ENCODE results near the gene UNKL. TPM values are rescaled to one million over a fixed set of nuclear protein-coding genes. Genes with fewer than 3 reads are reported as not detected.

UNKL gene
- total RNA-seq, 1 experiment from 2014 or later, result 18.8 TPM

DNA sequence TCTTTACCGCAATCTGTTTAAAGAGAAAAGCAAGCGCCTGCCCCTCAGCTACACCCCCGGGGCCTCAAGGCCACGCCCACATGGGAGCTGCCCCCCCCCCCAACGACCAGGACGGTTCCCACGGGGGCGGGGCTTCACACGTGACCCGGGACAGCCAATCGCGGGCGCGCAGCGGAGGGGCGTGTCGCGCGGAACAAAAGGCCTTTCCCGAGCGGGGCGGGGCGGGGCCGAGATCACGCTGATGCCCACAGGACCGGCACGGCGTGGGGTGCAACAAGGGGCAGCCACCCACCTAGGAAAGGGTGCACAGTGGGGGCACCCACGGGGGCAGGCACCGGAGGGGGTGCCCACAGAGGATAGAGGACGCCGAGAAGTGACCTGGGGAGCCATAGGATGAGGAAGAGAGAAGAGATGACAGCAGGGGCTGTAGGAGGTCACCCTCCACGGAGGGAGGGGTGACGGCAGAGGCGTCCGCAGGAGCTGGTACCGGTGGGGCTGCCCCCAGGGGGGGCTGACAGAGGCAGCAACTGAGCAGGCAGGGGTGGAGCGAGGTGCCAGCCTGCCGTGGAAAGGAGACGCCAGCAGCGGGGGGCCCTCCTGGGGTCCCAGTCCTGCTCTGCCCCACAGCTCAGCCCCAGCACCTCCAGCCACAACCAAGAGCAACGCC is 6.2 kb downstream of the UNKL start:
- peak; percentile 92 for ATAC-seq
- TF ChIP-seq EZH2 (IDR thresholded peaks at IDR 0.05; ENCODE audit: low read length, unreplicated experiment) (no peak), EZH2phosphoT487 (IDR thresholded peaks at IDR 0.05; ENCODE audit: borderline replicate concordance, low read length) (no peak)
- TF ChIP-seq, protein P1, sequence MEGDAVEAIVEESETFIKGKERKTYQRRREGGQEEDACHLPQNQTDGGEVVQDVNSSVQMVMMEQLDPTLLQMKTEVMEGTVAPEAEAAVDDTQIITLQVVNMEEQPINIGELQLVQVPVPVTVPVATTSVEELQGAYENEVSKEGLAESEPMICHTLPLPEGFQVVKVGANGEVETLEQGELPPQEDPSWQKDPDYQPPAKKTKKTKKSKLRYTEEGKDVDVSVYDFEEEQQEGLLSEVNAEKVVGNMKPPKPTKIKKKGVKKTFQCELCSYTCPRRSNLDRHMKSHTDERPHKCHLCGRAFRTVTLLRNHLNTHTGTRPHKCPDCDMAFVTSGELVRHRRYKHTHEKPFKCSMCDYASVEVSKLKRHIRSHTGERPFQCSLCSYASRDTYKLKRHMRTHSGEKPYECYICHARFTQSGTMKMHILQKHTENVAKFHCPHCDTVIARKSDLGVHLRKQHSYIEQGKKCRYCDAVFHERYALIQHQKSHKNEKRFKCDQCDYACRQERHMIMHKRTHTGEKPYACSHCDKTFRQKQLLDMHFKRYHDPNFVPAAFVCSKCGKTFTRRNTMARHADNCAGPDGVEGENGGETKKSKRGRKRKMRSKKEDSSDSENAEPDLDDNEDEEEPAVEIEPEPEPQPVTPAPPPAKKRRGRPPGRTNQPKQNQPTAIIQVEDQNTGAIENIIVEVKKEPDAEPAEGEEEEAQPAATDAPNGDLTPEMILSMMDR (conservative IDR thresholded peaks at IDR 0.05; ENCODE audit: low read depth, low read length), result no peak
- peak overlapping the region; percentile 92 for H2AFZ ChIP-seq (ENCODE audit: low read length)
- no peaks in the 10 kb centered on the region for H3K4me1 ChIP-seq (ENCODE audit: insufficient read depth, low read length)
- no peaks in the 10 kb centered on the region for H3K9me2 ChIP-seq (replicated peaks; ENCODE audit: low read length)
- no peak overlapping the region for H3K27ac ChIP-seq (ENCODE audit: low read length)
- H3K79me2 ChIP-seq (ENCODE audit: low read length), result 0 out of 2 replicates have a peak, but pooled peaks cover 3% of the 10 kb centered on the region
- no peaks in the 10 kb centered on the region for H3K36me3 ChIP-seq (ENCODE audit: low read depth, low read length)
- peak overlapping the region; percentile 93 for H3K4me2 ChIP-seq (ENCODE audit: low read length)
- BruUV-seq (replicated peaks), result no TSS peak
- peak overlapping the region; percentile 78 for H3K4me3 ChIP-seq (ENCODE audit: low read length)
- no peaks in the 10 kb centered on the region for H3F3A ChIP-seq (ENCODE audit: low read length, unreplicated experiment)
- no peaks in the 10 kb centered on the region for H3K9me3 ChIP-seq (ENCODE audit: low read length)
- ChIA-PET CTCF (no interaction called here), POLR2A (ENCODE audit: unreplicated experiment) (interaction anchor here (0.5 to 0.8 kb wide), 2 partner anchors 29 to 57 kb away, joined by 3 read pairs; no protein-coding TSS in a partner anchor)
- peak; percentile 78 for DNase-seq
- no peaks in the 10 kb centered on the region for H3K27me3 ChIP-seq (ENCODE audit: low read length)
- intact Hi-C loops (cut with micrococcal nuclease), result no loop called here
- H3K9ac ChIP-seq (ENCODE audit: low read length), result peak overlapping the region; percentile 49
- H4K20me1 ChIP-seq (ENCODE audit: low read length), result no peaks in the 10 kb centered on the region

DNA sequence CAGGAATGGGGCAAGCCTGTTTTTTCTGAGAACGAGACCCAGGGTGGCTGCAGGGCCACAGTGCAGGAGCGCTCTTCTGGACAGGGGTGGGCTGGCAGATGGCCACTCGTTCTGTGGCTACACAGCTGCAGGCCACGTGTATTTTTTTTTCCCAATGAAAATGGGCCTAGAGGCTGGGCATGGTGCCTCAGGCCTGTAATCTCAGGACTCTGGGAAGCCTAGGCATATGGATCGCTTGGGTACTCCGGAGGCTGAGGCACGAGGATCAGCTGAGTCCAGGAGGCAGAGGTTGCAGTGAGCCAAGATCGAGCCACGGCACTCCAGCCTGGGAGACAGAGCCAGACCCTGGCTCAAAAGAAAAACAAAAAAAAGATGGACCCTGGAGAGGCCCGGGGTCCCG is 6.8 kb downstream of the UNKL start:
- no peaks in the 10 kb centered on the region for H3K9me2 ChIP-seq (replicated peaks; ENCODE audit: low read length)
- H3K27ac ChIP-seq (ENCODE audit: low read length), result no peak overlapping the region
- H3K9ac ChIP-seq (ENCODE audit: low read length), result peak overlapping the region; percentile 31; the same call in 1 of the 2 replicates
- H4K20me1 ChIP-seq (ENCODE audit: low read length), result no peaks in the 10 kb centered on the region
- DNase-seq (no peak), ATAC-seq (peak; percentile 39; the same call in 1 of the 2 replicates)
- H3K36me3 ChIP-seq (ENCODE audit: low read depth, low read length), result no peaks in the 10 kb centered on the region
- peak overlapping the region; percentile 78; the same call in 1 of the 2 replicates for H3K4me3 ChIP-seq (ENCODE audit: low read length)
- peak overlapping the region; percentile 93 for H3K4me2 ChIP-seq (ENCODE audit: low read length)
- no peaks in the 10 kb centered on the region for H3K27me3 ChIP-seq (ENCODE audit: low read length)
- no TSS peak for BruUV-seq (replicated peaks)
- H2AFZ ChIP-seq (ENCODE audit: low read length), result peak overlapping the region; percentile 92
- H3K79me2 ChIP-seq (ENCODE audit: low read length), result 0 out of 2 replicates have a peak, but pooled peaks cover 3% of the 10 kb centered on the region
- intact Hi-C loops (cut with micrococcal nuclease), result no loop called here
- ChIA-PET CTCF (no interaction called here), POLR2A (ENCODE audit: unreplicated experiment) (interaction anchor here (0.5 to 0.8 kb wide), 2 partner anchors 28 to 57 kb away, joined by 3 read pairs; no protein-coding TSS in a partner anchor)
- H3K4me1 ChIP-seq (ENCODE audit: insufficient read depth, low read length), result no peaks in the 10 kb centered on the region
- no peaks in the 10 kb centered on the region for H3F3A ChIP-seq (ENCODE audit: low read length, unreplicated experiment)
- TF ChIP-seq EZH2phosphoT487 (IDR thresholded peaks at IDR 0.05; ENCODE audit: borderline replicate concordance, low read length) (no peak), EZH2 (IDR thresholded peaks at IDR 0.05; ENCODE audit: low read length, unreplicated experiment) (no peak)
- TF ChIP-seq, protein P1 (conservative IDR thresholded peaks at IDR 0.05; ENCODE audit: low read depth, low read length), result no peak
- no peaks in the 10 kb centered on the region for H3K9me3 ChIP-seq (ENCODE audit: low read length)

DNA sequence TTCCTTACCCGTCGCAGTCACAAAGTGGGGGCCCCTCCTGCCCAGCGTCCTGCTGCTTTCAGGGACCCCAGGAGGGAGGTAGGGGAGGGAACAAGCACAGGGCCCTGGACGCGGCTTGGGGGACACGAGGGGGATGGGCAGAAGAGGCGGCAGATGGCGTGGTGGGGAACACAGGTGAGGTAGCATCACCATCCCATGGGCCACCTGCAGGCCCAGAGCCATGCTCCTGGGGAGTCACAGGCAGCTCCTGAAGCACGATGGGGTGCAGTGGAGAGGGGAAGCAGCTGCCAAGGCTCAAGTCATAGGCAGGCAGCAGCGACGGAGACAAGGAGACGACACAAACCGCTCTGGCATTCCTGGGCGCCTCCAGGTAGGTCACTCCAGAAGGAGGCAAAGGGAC is 10.8 kb downstream of the UNKL start:
- no peak overlapping the region for H3K4me2 ChIP-seq (ENCODE audit: low read length)
- no peaks in the 10 kb centered on the region for H3F3A ChIP-seq (ENCODE audit: low read length, unreplicated experiment)
- ChIA-PET POLR2A (ENCODE audit: unreplicated experiment) (no interaction called here), CTCF (no interaction called here)
- no peak overlapping the region for H3K27ac ChIP-seq (ENCODE audit: low read length)
- no peak for ATAC-seq
- H2AFZ ChIP-seq (ENCODE audit: low read length), result no peak overlapping the region
- no peaks in the 10 kb centered on the region for H4K20me1 ChIP-seq (ENCODE audit: low read length)
- TF ChIP-seq, protein P1 (conservative IDR thresholded peaks at IDR 0.05; ENCODE audit: low read depth, low read length), result no peak
- no peak for TF ChIP-seq EZH2phosphoT487 (IDR thresholded peaks at IDR 0.05; ENCODE audit: borderline replicate concordance, low read length)
- no peak for TF ChIP-seq EZH2 (IDR thresholded peaks at IDR 0.05; ENCODE audit: low read length, unreplicated experiment)
- intact Hi-C loops (cut with micrococcal nuclease), result no loop called here
- no peaks in the 10 kb centered on the region for H3K27me3 ChIP-seq (ENCODE audit: low read length)
- no peaks in the 10 kb centered on the region for H3K4me1 ChIP-seq (ENCODE audit: insufficient read depth, low read length)
- no peak overlapping the region for H3K9ac ChIP-seq (ENCODE audit: low read length)
- no peaks in the 10 kb centered on the region for H3K9me2 ChIP-seq (replicated peaks; ENCODE audit: low read length)
- 0 out of 2 replicates have a peak, but pooled peaks cover 3% of the 10 kb centered on the region for H3K79me2 ChIP-seq (ENCODE audit: low read length)
- no TSS peak for BruUV-seq (replicated peaks)
- H3K4me3 ChIP-seq (ENCODE audit: low read length), result no peak overlapping the region
- no peaks in the 10 kb centered on the region for H3K9me3 ChIP-seq (ENCODE audit: low read length)
- H3K36me3 ChIP-seq (ENCODE audit: low read depth, low read length), result no peaks in the 10 kb centered on the region
- DNase-seq, result no peak
